Lower leg skin (tissue), 4 donors: ENCODE data around the gene SLC22A16. TPM values are rescaled to one million over a fixed set of nuclear protein-coding genes. Genes with fewer than 3 reads are reported as not detected.
"Not testable (repeated sequence)": the region's sequence is repeated elsewhere in the genome, so short reads cannot be mapped to it uniquely, and the experiment has no call there.

Experiments
- DNase-seq, 2 donors: peaks; one replicate each; pipeline ENCODE4 v3.0.0-alpha.2; 2019; ENCODE audit warnings: low spot score in 2 of 2
- H3K4me3 ChIP-seq: fragments of 200-600 bp; sonication (generic); 2 replicates; pipeline ENCODE4 v1.5.1; 2017; ENCODE audit warnings: mild to moderate bottlenecking, low read depth; ENCODE audit not compliant: poor library complexity, severe bottlenecking
- POLR2A ChIP-seq, 2 donors: fragments of 450-650 bp; IDR thresholded peaks; one replicate each; pipeline ENCODE4 v1.6.1; 2016 to 2017; ENCODE audit warnings: antibody characterized with exemption in 2 of 2, mild to moderate bottlenecking in 1 of 2, moderate library complexity in 1 of 2
- WGBS, 2 donors: methylation state at CpG; one replicate each; pipeline ENCODE4 v1.1.5; 2018; 5-methylcytosine and 5-hydroxymethylcytosine counted together
- intact Hi-C: fragments of 100-400 bp; cut with DNase I; formaldehyde crosslinking; loops from one replicate; pipeline ENCODE4 v1.15.0; 2023; ENCODE audit warnings: low total_unique reads
- total RNA-seq, 4 donors: library from RNA; depleted of rRNA; stranded (reverse); fragments of >200 nt; gene quantifications; one replicate each; pipeline ENCODE4 v1.1.0, GENCODE V29; 2016
- TF ChIP-seq, protein P1 (sequence below), 3 donors: fragments of 450-650 bp; IDR thresholded peaks; one replicate each; pipeline ENCODE4 v1.5.1; 2016; ENCODE audit warnings: antibody characterized with exemption in 3 of 3, mild to moderate bottlenecking in 3 of 3, moderate library complexity in 2 of 3

SLC22A16 gene
- total RNA-seq, 4 donors from 2014 or later, result 0.17 TPM; not detected in 3

DNA sequence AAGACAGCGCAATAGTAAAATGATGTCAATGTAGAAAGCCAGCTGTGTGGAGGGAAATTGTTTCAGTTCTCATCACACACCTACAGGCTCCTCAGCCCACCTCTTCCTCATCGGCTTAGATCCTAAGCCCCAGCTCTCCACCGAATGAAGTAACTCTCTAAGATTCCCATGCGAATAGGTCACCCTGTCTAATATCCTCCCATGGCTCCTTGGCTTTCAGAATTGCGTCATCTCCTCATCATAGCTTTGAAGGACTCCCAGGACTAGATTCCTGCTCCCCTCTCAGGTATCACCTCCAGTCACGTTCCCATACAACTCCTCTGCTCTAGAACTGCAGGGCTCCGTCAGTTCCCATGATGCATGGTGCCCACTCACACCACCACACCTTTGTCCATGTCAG, 16.2 kb upstream of the SLC22A16 start:
- H3K4me3 ChIP-seq, result no peak overlapping the region
- peak in 1 of 2 donors; percentile 37 for DNase-seq
- 59 to 65% methylated on average over 7 of the region's 7 CpGs for WGBS, 2 donors
- no peak for TF ChIP-seq POLR2A (IDR thresholded peaks at IDR 0.05)
- TF ChIP-seq, protein P1, sequence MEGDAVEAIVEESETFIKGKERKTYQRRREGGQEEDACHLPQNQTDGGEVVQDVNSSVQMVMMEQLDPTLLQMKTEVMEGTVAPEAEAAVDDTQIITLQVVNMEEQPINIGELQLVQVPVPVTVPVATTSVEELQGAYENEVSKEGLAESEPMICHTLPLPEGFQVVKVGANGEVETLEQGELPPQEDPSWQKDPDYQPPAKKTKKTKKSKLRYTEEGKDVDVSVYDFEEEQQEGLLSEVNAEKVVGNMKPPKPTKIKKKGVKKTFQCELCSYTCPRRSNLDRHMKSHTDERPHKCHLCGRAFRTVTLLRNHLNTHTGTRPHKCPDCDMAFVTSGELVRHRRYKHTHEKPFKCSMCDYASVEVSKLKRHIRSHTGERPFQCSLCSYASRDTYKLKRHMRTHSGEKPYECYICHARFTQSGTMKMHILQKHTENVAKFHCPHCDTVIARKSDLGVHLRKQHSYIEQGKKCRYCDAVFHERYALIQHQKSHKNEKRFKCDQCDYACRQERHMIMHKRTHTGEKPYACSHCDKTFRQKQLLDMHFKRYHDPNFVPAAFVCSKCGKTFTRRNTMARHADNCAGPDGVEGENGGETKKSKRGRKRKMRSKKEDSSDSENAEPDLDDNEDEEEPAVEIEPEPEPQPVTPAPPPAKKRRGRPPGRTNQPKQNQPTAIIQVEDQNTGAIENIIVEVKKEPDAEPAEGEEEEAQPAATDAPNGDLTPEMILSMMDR (IDR thresholded peaks at IDR 0.05), result no peak
- intact Hi-C loops, result no loop called here

DNA sequence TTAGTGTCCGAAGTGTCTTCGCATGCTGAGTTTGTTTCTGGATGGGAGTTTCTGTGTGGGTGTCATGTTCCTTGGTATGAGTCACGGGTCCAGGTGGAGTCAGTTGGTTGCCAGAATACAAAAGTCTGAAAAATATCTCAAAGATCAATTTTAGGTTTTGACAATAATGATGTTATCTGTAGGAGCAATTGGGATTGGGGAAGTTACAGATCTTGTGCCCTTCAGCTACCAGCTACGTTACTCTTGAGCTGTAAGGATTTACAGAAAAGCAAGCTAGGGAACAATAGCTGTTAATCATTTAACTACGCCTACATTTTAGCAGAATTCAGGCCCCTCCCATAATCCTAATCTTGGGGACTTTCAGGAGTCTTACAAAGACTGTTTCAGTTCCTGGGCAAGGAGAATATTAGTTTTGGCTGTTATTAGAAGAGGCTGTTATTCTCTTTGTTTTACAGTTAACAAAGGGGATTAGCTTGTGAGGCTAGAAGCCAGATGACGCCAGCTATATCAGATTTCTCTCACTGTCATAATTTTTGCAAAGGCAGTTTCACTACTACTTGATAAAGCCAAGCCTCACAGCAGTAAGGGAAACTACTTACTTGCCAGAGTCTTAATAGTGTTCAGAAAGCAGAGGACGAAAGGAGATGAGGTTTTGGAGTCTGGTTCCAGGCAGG, 15.4 kb upstream of the SLC22A16 start:
- peak in 1 of 2 donors; percentile 21 for DNase-seq
- no peak for TF ChIP-seq POLR2A (IDR thresholded peaks at IDR 0.05)
- TF ChIP-seq, protein P1 (IDR thresholded peaks at IDR 0.05), result no peak
- intact Hi-C loops, result no loop called here
- no peak overlapping the region for H3K4me3 ChIP-seq
- WGBS, 2 donors, result 21 to 28% methylated on average over 7 of the region's 7 CpGs

DNA sequence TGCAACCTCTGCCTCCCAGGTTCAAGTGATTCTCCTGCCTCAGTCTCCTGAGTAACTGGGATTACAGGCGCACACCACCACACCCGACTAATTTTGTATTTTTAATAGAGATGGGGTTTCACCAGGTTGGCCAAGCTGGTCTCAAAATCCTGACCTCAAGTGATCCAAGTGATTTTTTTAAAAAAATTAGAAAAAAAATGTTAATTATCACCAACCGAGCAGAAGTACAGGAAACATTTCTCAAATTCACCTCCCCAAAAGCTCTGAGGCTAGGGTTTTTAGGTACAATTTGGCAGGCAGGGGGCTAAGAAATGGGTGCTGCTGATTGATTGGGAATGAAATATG, 14.9 kb upstream of the SLC22A16 start:
- H3K4me3 ChIP-seq, result no peak overlapping the region
- 76 to 78% methylated on average over 3 of the region's 3 CpGs for WGBS, 2 donors
- DNase-seq, result no peak
- intact Hi-C loops, result no loop called here
- no peak for TF ChIP-seq POLR2A (IDR thresholded peaks at IDR 0.05)
- TF ChIP-seq, protein P1 (IDR thresholded peaks at IDR 0.05), result no peak

DNA sequence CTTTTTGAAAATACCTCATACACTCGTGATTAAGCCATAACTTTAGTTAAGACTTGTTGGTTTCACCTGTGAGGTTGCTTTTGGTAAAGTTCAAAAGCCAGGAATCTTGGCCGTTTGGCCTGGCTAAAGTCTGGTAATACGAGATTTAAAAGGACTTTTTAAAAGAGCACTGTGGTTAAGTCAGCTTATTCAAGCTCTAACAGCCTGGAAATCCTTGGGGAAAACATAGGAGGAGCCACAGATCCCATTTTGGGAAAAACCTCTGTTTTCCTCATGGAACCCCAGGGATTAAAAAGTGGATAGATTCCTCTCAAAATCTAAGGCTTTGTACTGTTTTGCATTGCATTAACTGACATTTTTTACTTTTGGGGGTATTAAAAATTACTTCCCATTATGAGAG, 13.7 kb upstream of the SLC22A16 start:
- no peak overlapping the region for H3K4me3 ChIP-seq
- no peak for DNase-seq
- intact Hi-C loops, result no loop called here
- TF ChIP-seq POLR2A (IDR thresholded peaks at IDR 0.05), result no peak
- TF ChIP-seq, protein P1 (IDR thresholded peaks at IDR 0.05), result no peak
- 34 to 42% methylated on average over 3 of the region's 3 CpGs for WGBS, 2 donors

DNA sequence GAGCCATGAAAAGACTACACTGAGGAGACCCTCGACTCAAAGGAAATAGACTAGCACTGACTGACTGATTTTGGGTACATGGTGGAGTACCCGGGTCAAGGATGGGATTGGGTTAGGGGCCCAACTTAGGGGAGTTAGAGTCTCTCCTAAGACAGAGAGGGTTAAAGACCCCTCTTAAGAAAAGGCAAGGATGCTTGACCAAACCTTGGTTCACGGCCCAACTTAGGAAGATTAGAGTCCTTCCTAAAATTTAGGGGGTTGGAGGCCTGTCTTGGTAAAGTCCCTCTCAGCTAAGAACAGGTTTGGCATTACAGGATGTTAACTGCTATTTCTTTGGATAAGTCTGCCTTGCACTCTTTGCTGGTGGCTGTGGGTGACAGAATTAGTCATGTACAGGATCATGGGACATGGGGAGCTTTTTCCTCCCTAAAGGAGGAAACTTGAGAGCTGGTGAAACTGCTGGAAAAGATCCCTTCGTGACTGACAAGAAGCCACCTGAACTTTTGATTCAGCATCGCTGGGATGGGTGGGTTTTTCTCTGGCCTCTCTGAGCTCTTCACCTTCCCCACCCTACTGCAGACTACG, 12.3 kb upstream of the SLC22A16 start:
- intact Hi-C loops, result no loop called here
- TF ChIP-seq, protein P1 (IDR thresholded peaks at IDR 0.05), result no peak
- no peak for TF ChIP-seq POLR2A (IDR thresholded peaks at IDR 0.05)
- H3K4me3 ChIP-seq, result no peak overlapping the region
- 91 to 96% methylated on average over 6 of the region's 6 CpGs for WGBS, 2 donors
- DNase-seq, result no peak

DNA sequence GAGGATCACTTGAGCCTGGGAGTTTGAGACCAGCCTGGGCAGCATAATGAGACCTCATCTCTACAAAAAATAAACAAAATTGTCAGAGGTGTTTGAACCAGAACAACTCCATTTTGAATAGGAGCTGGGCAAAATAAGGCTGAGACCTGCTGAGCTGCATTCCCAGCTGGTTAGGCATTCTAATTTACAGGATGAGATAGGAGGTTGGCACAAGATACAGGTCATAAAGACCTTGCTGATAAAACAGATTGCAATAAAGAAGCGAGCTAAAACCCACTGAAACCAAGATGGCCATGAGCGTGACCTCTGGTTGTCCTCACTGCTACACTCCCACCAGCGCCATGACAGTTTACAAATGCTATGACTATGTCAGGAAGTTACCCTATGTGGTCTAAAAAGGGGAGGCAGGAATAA, 11.6 kb upstream of the SLC22A16 start:
- DNase-seq, H3K4me3 ChIP-seq, intact Hi-C loops: not testable (repeated sequence)
- 60 to 75% methylated on average over 3 of the region's 3 CpGs for WGBS, 2 donors
